ENCODE results near the gene ANAPC4.

Gene ANAPC4

GRCh38 chr4:25452081-25452480 lies 75.0 kb downstream of the ANAPC4 start:
- Histone ChIP-seq H3K9me3 (ENCODE audit: insufficient read depth, low read depth, low read length) (no peaks in the 10 kb centered on the region), H3K9ac (ENCODE audit: low read depth, low read length) (no peak overlapping the region), H3K27ac (ENCODE audit: low read depth, low read length) (no peak overlapping the region), H3K27me3 (ENCODE audit: insufficient read depth, low read length) (0 out of 2 replicates have a peak, but pooled peaks cover 2% of the 10 kb centered on the region), H3K4me3 (ENCODE audit: low read length) (no peak overlapping the region), H3K4me1 (ENCODE audit: insufficient read depth, low read length) (peaks cover 7% of the 10 kb centered on the region; the same call in 1 of the 2 replicates), H3K36me3 (ENCODE audit: insufficient read depth, low read length) (no peaks in the 10 kb centered on the region)
- WGBS, result 98% methylated on average over 6 of the region's 7 CpGs

GRCh38 chr4:25454476-25454875 lies 77.4 kb downstream of the ANAPC4 start:
- 85% methylated on average over 1 of the region's 1 CpG for WGBS
- no peak overlapping the region for H3K27ac ChIP-seq (ENCODE audit: low read depth, low read length)
- H3K4me1 ChIP-seq (ENCODE audit: insufficient read depth, low read length), result peaks cover 6% of the 10 kb centered on the region; the same call in 1 of the 2 replicates
- H3K9me3 ChIP-seq (ENCODE audit: insufficient read depth, low read depth, low read length), result no peaks in the 10 kb centered on the region
- H3K4me3 ChIP-seq (ENCODE audit: low read length), result no peak overlapping the region
- H3K9ac ChIP-seq (ENCODE audit: low read depth, low read length), result no peak overlapping the region
- no peaks in the 10 kb centered on the region for H3K27me3 ChIP-seq (ENCODE audit: insufficient read depth, low read length)
- H3K36me3 ChIP-seq (ENCODE audit: insufficient read depth, low read length), result no peaks in the 10 kb centered on the region

GRCh38 chr4:25457053-25457715 lies 80.1 kb downstream of the ANAPC4 start:
- no peaks in the 10 kb centered on the region for H3K9me3 ChIP-seq (ENCODE audit: insufficient read depth, low read depth, low read length)
- 79% methylated on average over 3 of the region's 3 CpGs for WGBS
- H3K4me1 ChIP-seq (ENCODE audit: insufficient read depth, low read length), result no peaks in the 10 kb centered on the region
- H3K27me3 ChIP-seq (ENCODE audit: insufficient read depth, low read length), result no peaks in the 10 kb centered on the region
- no peak overlapping the region for H3K27ac ChIP-seq (ENCODE audit: low read depth, low read length)
- no peaks in the 10 kb centered on the region for H3K36me3 ChIP-seq (ENCODE audit: insufficient read depth, low read length)
- no peak overlapping the region for H3K9ac ChIP-seq (ENCODE audit: low read depth, low read length)
- no peak overlapping the region for H3K4me3 ChIP-seq (ENCODE audit: low read length)

- Histone ChIP-seq H3K27ac (ENCODE audit: low read depth, low read length) (no peak overlapping the region), H3K27me3 (ENCODE audit: insufficient read depth, low read length) (no peaks in the 10 kb centered on the region), H3K4me3 (ENCODE audit: low read length) (no peak overlapping the region), H3K36me3 (ENCODE audit: insufficient read depth, low read length) (no peaks in the 10 kb centered on the region), H3K9me3 (ENCODE audit: insufficient read depth, low read depth, low read length) (no peaks in the 10 kb centered on the region), H3K4me1 (ENCODE audit: insufficient read depth, low read length) (no peaks in the 10 kb centered on the region), H3K9ac (ENCODE audit: low read depth, low read length) (no peak overlapping the region)
- 91% methylated on average over 11 of the region's 11 CpGs for WGBS
Measured at GRCh38 chr4:25466966-25467697, 90.1 kb downstream of the ANAPC4 start.

- no peaks in the 10 kb centered on the region for H3K36me3 ChIP-seq (ENCODE audit: insufficient read depth, low read length)
- no peak overlapping the region for H3K4me3 ChIP-seq (ENCODE audit: low read length)
- H3K27me3 ChIP-seq (ENCODE audit: insufficient read depth, low read length), result no peaks in the 10 kb centered on the region
- H3K4me1 ChIP-seq (ENCODE audit: insufficient read depth, low read length), result no peaks in the 10 kb centered on the region
- no peak overlapping the region for H3K27ac ChIP-seq (ENCODE audit: low read depth, low read length)
- H3K9me3 ChIP-seq (ENCODE audit: insufficient read depth, low read depth, low read length), result no peaks in the 10 kb centered on the region
- no peak overlapping the region for H3K9ac ChIP-seq (ENCODE audit: low read depth, low read length)
- 94% methylated on average over 5 of the region's 5 CpGs for WGBS
Measured at GRCh38 chr4:25467843-25468242, 90.8 kb downstream of the ANAPC4 start.

Measured in HUES64 (cell line).